ENCODE results near the gene RTN1.

RTN1 gene

GRCh38 chr14:59849411-59850130 lies 21.0 kb downstream of the RTN1 start:
- no peak for DNase-seq

- DNase-seq: no peak
Observed at GRCh38 chr14:59848671-59849070, 21.9 kb downstream of the RTN1 start.

- DNase-seq: no peak
Observed at GRCh38 chr14:59847711-59848110, 22.9 kb downstream of the RTN1 start.

DNA sequence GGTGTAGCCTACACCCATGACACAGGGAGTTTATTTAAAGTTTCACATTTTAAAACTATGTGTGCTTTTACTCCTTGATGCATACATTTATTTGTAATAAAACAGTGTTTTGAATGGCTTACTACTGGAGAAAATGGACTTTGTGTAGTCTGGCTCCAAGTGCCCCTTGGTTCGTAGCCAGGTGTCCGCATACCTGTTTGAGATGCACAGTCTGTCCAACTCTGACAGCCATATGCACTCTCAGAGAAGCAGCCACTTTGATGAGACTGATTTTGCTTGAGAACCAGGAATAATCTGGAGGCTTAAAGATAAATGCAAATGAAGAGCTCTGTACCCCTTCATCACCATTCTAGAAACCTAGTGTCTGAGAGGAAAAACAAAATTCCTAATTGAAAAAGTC lies 24.0 kb downstream of the RTN1 start:
- DNase-seq: no peak

DNA sequence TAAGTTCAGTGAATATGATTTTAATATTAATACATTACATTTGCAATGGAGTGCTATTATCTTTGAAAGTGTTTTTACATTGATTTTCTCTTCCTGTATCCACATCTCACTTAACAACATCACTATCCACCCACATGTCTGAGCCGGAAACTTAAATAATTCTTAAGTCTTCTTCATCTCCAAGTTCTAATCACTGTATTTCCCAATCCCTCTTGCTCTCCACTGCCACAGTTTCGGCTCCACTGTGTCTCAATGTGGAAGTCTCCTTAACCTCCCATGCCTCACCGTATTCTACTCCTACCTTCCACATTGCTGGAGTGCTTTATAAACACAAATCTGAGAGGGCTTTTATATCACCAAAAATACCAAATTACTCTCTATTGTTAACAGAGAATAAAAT lies 25.3 kb downstream of the RTN1 start:
- DNase-seq: no peak

DNA sequence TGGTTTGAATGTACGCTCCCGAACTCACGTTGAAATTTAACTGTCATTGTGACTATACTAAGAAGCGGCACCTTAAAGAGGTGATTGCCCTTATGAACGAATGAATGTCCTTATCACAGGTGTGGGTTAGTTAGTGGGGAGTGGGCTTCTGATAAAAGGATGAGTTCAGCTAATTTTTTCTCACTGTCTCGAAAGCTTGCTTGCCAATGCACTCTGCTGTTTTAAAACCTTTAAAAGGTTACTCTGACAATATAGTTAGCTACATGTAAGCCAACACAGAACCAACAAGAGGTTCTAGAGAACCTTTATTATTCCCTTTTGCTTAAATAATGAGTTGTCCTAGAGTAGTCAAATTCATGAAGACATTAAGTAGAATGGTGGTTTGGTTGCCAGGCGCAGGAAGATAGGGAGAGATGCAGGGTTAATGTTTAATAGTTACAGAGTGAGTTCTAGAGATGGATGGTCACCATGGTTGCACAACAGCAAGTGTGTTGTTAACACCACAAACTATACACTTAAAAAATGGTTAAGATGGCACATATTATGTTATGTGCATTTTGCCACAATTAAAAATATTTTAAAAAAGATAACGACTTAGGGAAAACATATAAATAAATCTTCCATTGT lies 26.3 kb downstream of the RTN1 start:
- DNase-seq: no peak

- DNase-seq: no peak
Observed at GRCh38 chr14:59836116-59836515, 34.5 kb downstream of the RTN1 start.

GRCh38 chr14:59832653-59833294 lies 37.8 kb downstream of the RTN1 start:
- DNase-seq: no peak

DNA sequence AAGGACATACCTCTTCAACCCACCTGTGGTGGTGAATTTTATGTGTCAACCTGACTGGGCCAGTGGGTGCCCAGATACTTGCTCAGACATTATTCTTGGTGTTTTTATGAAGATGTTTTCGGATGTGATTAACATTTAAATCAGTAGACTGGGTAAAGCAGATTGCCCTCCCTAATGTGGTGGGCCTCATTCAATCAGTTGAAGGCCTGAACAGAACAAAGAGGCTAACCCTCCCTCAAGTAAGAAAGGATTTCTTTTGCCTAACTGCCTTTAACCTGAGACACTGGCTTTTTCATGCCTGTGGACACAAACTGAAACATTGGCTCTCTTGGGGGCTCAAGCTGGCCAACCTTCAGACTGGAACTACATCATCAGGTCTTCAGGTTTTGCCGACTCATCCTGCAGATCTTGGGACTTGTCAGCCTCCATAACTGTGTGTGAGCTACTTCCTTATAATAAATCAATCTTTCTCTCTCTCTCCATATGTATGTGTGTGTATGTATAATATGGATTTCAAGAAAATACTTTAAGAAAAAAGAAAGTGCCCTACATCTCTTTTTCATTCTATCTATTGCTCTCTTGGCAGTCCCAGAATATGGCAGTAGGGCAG lies 39.4 kb downstream of the RTN1 start:
- no peak for DNase-seq

GRCh38 chr14:59830338-59830734 lies 40.2 kb downstream of the RTN1 start:
- DNase-seq: no peak

DNA sequence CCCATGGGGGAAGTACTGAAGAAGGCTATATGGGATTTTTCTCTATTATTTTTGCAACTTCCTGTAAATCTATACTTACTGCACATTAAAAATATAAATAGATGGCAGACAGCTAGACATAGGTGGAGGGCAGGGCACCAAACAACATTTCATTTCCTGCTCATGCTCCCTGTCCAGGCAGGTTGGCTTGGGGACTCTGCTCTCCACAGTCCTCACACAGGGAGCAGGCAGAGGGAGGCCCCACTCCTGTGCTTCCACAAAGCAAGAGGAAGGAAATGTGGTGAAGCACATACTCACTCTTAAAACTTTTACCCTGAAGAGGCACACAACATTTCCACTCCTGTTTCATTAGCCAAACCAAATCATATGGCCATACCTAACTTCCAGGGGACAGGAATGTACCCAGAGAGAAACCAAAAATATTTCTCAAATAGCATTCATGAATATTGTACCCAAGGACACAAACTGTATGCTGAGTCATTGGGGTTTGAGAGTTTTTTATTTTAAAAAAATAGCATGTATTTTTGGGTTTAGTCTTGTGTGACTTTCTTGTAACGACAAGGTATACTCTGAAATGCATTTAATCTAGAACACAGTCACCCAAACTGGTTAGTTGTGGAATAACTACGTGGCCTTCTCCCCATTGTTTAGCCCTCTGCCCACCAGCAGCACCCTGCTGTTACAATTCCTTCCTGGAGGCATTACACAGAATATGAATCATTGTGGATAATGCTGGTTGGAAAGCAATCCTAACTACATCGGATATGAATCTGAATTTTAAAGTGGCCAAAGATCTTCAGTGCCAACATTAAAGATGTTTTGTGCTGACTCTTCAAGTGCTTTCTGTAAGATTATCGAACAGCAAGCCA lies 40.9 kb downstream of the RTN1 start:
- no peak for DNase-seq

DNA sequence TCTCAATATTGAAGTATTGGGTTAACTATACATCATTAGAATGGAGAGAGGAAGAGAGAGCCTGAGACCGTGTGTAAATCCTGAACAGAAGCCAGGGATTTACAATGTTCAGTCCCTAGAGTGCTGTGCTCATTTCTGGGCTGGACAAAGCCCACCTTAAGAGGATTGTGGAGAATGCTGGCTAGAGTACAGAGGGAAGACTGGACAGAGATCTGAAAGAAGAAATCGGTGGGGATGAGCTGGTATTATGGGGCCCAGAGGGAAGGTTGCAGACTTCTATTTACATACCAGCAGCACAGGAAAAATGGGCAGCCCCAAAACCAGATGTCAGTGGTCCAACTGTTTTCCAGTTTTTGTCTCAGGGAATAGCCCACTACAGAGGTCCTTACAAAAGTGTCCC lies 42.3 kb downstream of the RTN1 start:
- no peak for DNase-seq

DNA sequence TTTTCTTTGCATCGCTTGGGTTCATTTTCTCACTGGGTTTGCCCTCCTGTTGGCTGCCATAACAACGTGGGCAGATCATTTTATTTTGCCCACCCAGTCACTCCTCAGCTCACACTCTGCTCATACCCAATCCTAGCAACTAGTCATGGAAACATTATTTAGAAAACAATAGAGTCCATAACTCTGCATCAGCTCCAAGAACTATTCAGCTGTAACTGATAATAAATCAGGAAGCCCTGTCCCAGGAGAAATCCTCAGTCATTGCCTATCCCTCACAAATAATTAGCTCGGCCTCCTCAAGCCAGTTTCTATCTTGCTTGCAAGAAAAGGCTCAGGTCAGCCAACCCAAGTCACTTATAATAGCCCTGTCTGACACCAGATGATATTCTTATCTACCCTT lies 43.2 kb downstream of the RTN1 start:
- DNase-seq: no peak

GRCh38 chr14:59826150-59826549 lies 44.4 kb downstream of the RTN1 start:
- no peak for DNase-seq

DNA sequence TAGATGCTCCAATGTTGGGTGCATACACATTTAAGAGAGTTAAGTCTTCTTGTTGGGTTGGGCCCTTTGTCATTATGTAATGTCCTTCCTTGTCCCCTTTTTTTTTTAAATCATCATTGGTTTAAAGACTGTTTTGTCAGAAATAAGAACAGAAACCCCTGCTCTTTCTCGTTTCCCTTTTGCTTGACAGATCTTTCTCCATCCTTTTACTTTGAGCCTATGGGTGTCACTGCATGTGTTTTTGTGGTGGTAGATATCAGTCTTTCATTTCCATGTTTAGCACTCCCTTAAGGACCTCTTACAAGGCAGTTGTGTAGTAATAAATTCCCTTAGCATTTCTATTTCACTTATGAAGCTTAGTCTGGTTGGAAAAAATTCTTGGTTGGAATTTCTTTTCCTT lies 47.4 kb downstream of the RTN1 start:
- DNase-seq: no peak

DNA sequence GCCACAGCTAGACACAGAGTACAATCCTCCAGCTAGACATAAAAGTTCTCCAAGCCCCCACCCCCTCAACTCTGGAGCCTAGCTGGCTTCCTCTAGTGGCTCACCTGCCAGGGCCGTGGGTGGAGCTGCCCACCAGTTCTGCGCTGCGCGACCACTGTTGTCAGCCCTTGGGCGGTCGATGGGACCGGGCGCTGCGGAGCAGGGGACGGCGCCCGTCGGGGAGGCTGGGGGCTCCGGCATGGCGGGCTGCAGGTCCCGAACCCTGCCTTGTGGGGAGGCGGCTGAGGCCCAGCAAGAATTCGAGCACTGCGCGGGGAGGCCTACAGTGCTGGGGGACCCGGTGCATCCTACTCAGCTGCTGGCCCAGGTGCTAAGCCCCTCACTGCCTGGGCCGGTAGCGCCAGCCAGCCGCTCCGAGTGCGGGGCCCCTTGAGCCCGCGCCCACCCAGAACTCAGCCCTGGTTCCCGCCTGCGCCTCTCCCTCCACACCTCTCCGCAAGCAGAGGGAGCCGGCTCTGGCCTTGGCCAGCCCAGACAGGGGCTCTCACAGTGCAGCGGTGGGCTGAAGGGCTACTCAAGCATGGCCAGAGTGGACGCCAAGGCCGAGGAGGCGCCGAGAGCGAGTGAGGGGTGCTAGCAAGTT lies 51.0 kb downstream of the RTN1 start:
- DNase-seq: no peak

DNA sequence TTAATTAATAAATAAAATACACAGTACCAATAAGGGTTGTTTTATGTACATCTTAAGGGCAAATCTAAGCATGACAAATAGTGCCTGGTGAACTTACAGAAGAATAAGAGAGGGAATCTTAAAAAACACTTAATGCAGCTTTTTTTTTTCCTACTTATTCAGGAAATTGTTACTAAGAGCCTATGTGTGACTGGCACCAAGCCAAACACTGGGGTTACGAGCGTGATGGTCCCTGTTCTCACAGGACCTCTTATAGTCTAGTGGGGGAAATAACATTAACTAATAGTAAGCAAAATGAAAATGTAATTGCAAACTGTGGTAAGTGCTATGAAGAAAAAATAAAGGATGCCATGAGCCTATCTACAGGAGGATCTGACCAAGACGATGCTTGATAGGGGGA lies 53.6 kb downstream of the RTN1 start:
- DNase-seq: no peak

- DNase-seq: no peak
Observed at GRCh38 chr14:59814988-59815387, 55.6 kb downstream of the RTN1 start.

- no peak for DNase-seq
Observed at GRCh38 chr14:59811815-59812214, 58.8 kb downstream of the RTN1 start.

- no peak for DNase-seq
Observed at GRCh38 chr14:59811073-59811472, 59.5 kb downstream of the RTN1 start.

GRCh38 chr14:59803052-59803540 lies 67.5 kb downstream of the RTN1 start:
- DNase-seq: no peak

DNA sequence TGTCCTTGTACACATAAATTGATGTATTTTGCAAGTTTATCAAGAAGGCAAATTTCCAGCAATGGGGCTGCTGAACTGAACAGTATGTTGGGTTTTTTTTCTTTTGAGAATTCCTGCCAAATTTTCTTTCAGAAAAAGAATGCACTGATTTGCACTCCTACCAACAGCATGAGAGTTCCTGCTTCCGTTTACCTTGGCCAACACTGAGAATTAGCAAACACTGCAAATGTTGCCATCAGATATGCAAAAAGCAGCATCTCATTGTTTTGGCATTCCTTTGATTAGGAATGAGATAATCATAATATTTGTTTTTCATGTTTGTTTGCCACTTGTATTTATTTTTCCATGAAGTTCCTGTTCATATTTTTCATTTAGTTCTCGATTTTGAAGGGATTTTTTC lies 82.4 kb downstream of the RTN1 start:
- DNase-seq: no peak
